ENCODE data around the gene DCC. TPM values are rescaled to one million over a fixed set of nuclear protein-coding genes. Genes with fewer than 3 reads are reported as not detected.

The DCC gene
- total RNA-seq, 1 experiment from 2014 or later, result 0.39 TPM

- ChIA-PET CTCF (no interaction called here), POLR2A (no interaction called here)
- Mint-ChIP-seq H3K4me1 (ENCODE audit: low read depth, unreplicated experiment) (no peaks in the 10 kb centered on the region), H3K4me3 (ENCODE audit: unreplicated experiment) (no peak overlapping the region), H3K9me3 (ENCODE audit: unreplicated experiment) (no peaks in the 10 kb centered on the region), H3K27me3 (ENCODE audit: insufficient read depth, unreplicated experiment) (peaks cover 10% of the 10 kb centered on the region), H3K27ac (ENCODE audit: unreplicated experiment) (no peak overlapping the region), H3K36me3 (ENCODE audit: insufficient read depth, unreplicated experiment) (no peaks in the 10 kb centered on the region)
- no peak for TF ChIP-seq CTCF (IDR thresholded peaks at IDR 0.05; ENCODE audit: insufficient read depth in 1 of 2, low read depth in 1 of 2, low read length in 1 of 2, severe bottlenecking in 1 of 2, unreplicated experiment in 1 of 2)
- no TSS peak for BruUV-seq (replicated peaks)
- Histone ChIP-seq H3K4me3 (ENCODE audit: low read depth, low read length) (no peak overlapping the region), H3K36me3 (ENCODE audit: control insufficient read depth, insufficient read depth, low read length) (no peaks in the 10 kb centered on the region), H3K9me3 (no peaks in the 10 kb centered on the region), H3K27me3 (replicated peaks; ENCODE audit: control insufficient read depth, insufficient read depth, low read length) (no peaks in the 10 kb centered on the region), H3K4me1 (no peaks in the 10 kb centered on the region)
- DNase-seq, result no peak
- intact Hi-C loops (cut with micrococcal nuclease; ENCODE audit: unreplicated experiment), result no loop called here
These were observed 258.9 kb downstream of the DCC start for GRCh38 chr18:52598921-52599320.

- Histone ChIP-seq H3K9me3 (no peaks in the 10 kb centered on the region), H3K36me3 (ENCODE audit: control insufficient read depth, insufficient read depth, low read length) (no peaks in the 10 kb centered on the region), H3K4me3 (ENCODE audit: low read depth, low read length) (no peak overlapping the region), H3K4me1 (no peaks in the 10 kb centered on the region), H3K27me3 (replicated peaks; ENCODE audit: control insufficient read depth, insufficient read depth, low read length) (no peaks in the 10 kb centered on the region)
- ChIA-PET POLR2A (no interaction called here), CTCF (no interaction called here)
- no TSS peak for BruUV-seq (replicated peaks)
- Mint-ChIP-seq H3K4me3 (ENCODE audit: unreplicated experiment) (no peak overlapping the region), H3K9me3 (ENCODE audit: unreplicated experiment) (no peaks in the 10 kb centered on the region), H3K36me3 (ENCODE audit: insufficient read depth, unreplicated experiment) (no peaks in the 10 kb centered on the region), H3K27me3 (ENCODE audit: insufficient read depth, unreplicated experiment) (peaks cover 7% of the 10 kb centered on the region), H3K27ac (ENCODE audit: unreplicated experiment) (no peak overlapping the region), H3K4me1 (ENCODE audit: low read depth, unreplicated experiment) (no peaks in the 10 kb centered on the region)
- DNase-seq, result no peak
- intact Hi-C loops (cut with micrococcal nuclease; ENCODE audit: unreplicated experiment), result no loop called here
- TF ChIP-seq CTCF (IDR thresholded peaks at IDR 0.05; ENCODE audit: insufficient read depth in 1 of 2, low read depth in 1 of 2, low read length in 1 of 2, severe bottlenecking in 1 of 2, unreplicated experiment in 1 of 2), result no peak
These were observed 262.8 kb downstream of the DCC start for GRCh38 chr18:52602820-52603219.

- H3K36me3 ChIP-seq (ENCODE audit: control insufficient read depth, insufficient read depth, low read length), result no peaks in the 10 kb centered on the region
- no peaks in the 10 kb centered on the region for H3K36me3 Mint-ChIP-seq (ENCODE audit: insufficient read depth, unreplicated experiment)
- H3K27me3 Mint-ChIP-seq (ENCODE audit: insufficient read depth, unreplicated experiment), result peaks cover 7% of the 10 kb centered on the region
- H3K4me1 ChIP-seq, result no peaks in the 10 kb centered on the region
- BruUV-seq (replicated peaks), result no TSS peak
- no peak for TF ChIP-seq CTCF (IDR thresholded peaks at IDR 0.05; ENCODE audit: insufficient read depth in 1 of 2, low read depth in 1 of 2, low read length in 1 of 2, severe bottlenecking in 1 of 2, unreplicated experiment in 1 of 2)
- CTCF ChIA-PET, result no interaction called here
- H3K9me3 Mint-ChIP-seq (ENCODE audit: unreplicated experiment), result no peaks in the 10 kb centered on the region
- no peaks in the 10 kb centered on the region for H3K4me1 Mint-ChIP-seq (ENCODE audit: low read depth, unreplicated experiment)
- no peaks in the 10 kb centered on the region for H3K9me3 ChIP-seq
- no peak for DNase-seq
- no peaks in the 10 kb centered on the region for H3K27me3 ChIP-seq (replicated peaks; ENCODE audit: control insufficient read depth, insufficient read depth, low read length)
- intact Hi-C loops (cut with micrococcal nuclease; ENCODE audit: unreplicated experiment), result no loop called here
- H3K4me3 ChIP-seq (ENCODE audit: low read depth, low read length), result no peak overlapping the region
- no peak overlapping the region for H3K27ac Mint-ChIP-seq (ENCODE audit: unreplicated experiment)
- POLR2A ChIA-PET, result no interaction called here
- no peak overlapping the region for H3K4me3 Mint-ChIP-seq (ENCODE audit: unreplicated experiment)
These were observed 265.3 kb downstream of the DCC start for GRCh38 chr18:52605345-52605744.

Measured in Caco-2 (cell line).